Lower lobe of right lung (tissue), 2 donors: Measurements from ENCODE around the gene WNT11. TPM values are rescaled to one million over a fixed set of nuclear protein-coding genes. Genes with fewer than 3 reads are reported as not detected.

ENCODE experiments used
- ATAC-seq, 2 donors: fragments of 200-7000 bp; cut with Tn5 transposase; one replicate each; pipeline ENCODE4 v1.9.1; 2020 to 2022; ENCODE audit warnings: mild to moderate bottlenecking in 2 of 2, moderate library complexity in 2 of 2
- DNase-seq: peaks from one replicate; pipeline ENCODE4 v3.0.0-alpha.2; 2020
- H3K27ac ChIP-seq: fragments of 200-600 bp; one replicate; pipeline ENCODE4 v1.8.0; 2022
- H3K27me3 ChIP-seq: fragments of 200-600 bp; one replicate; pipeline ENCODE4 v1.8.0; 2022; ENCODE audit warnings: low read depth
- H3K36me3 ChIP-seq: fragments of 200-600 bp; one replicate; pipeline ENCODE4 v1.8.0; 2022; ENCODE audit warnings: mild to moderate bottlenecking
- H3K4me1 ChIP-seq: fragments of 200-600 bp; one replicate; pipeline ENCODE4 v1.8.0; 2022
- H3K4me3 ChIP-seq: fragments of 200-600 bp; one replicate; pipeline ENCODE4 v1.8.0; 2022; ENCODE audit warnings: mild to moderate bottlenecking
- H3K9me3 ChIP-seq: fragments of 200-600 bp; one replicate; pipeline ENCODE4 v1.8.0; 2022
- intact Hi-C: fragments of 100-400 bp; cut with DNase I; formaldehyde crosslinking; loops from one replicate; pipeline ENCODE4 v1.11.0; 2022
- total RNA-seq: library from RNA; stranded (reverse); fragmentation: NEBNext Ultra II Directional; extraction: Animal tissue kit (Norgen Biotek cat#: 25700); gene quantifications from one replicate; pipeline ENCODE4 v1.2.1, GENCODE V29; 2021
- TF ChIP-seq, protein P1 (sequence below): fragments of 200-600 bp; IDR thresholded peaks from one replicate; pipeline ENCODE4 v1.8.0; 2022; ENCODE audit warnings: antibody characterized with exemption, mild to moderate bottlenecking
- donor health status: DM: no; HTN: yes; CAD: no; lungs with severe emphysema.

The WNT11 gene
- total RNA-seq, 1 donor from 2014 or later = 9.2 TPM

GRCh38 chr11:76241243-76242000 lies 35.1 kb upstream of the WNT11 start:
- ATAC-seq = no peak
- intact Hi-C loops = no loop called here
- Histone ChIP-seq H3K4me1 (peaks cover 7% of the 10 kb centered on the region), H3K9me3 (no peaks in the 10 kb centered on the region), H3K36me3 (no peaks in the 10 kb centered on the region), H3K27me3 (no peaks in the 10 kb centered on the region), H3K4me3 (no peak overlapping the region), H3K27ac (no peak overlapping the region)
- TF ChIP-seq, protein P1, sequence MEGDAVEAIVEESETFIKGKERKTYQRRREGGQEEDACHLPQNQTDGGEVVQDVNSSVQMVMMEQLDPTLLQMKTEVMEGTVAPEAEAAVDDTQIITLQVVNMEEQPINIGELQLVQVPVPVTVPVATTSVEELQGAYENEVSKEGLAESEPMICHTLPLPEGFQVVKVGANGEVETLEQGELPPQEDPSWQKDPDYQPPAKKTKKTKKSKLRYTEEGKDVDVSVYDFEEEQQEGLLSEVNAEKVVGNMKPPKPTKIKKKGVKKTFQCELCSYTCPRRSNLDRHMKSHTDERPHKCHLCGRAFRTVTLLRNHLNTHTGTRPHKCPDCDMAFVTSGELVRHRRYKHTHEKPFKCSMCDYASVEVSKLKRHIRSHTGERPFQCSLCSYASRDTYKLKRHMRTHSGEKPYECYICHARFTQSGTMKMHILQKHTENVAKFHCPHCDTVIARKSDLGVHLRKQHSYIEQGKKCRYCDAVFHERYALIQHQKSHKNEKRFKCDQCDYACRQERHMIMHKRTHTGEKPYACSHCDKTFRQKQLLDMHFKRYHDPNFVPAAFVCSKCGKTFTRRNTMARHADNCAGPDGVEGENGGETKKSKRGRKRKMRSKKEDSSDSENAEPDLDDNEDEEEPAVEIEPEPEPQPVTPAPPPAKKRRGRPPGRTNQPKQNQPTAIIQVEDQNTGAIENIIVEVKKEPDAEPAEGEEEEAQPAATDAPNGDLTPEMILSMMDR = no peak
- peak; percentile 37 for DNase-seq

DNA sequence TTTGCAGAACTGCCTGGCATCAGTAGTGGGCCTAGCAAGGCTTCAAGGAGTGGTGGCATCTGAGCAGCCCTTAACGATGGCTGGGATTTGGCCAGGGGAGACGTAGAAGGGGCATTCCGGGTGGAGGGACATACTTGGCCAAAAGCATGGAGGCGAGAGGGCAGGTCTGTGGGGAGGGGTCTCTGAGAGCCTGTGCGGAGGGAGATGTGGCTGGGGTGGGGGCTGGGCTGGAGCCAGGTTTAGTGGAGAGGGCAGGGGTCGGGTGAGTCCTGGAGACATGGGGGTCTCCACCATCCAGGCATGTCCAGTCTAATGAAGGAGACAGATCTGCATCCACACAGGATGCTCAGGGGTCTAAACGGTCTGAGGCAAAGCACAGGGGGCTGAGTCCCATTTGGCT lies 34.4 kb upstream of the WNT11 start:
- ATAC-seq = no peak
- Histone ChIP-seq H3K4me3 (no peak overlapping the region), H3K27ac (no peak overlapping the region), H3K4me1 (peaks cover 11% of the 10 kb centered on the region), H3K36me3 (no peaks in the 10 kb centered on the region), H3K27me3 (no peaks in the 10 kb centered on the region), H3K9me3 (no peaks in the 10 kb centered on the region)
- TF ChIP-seq, protein P1 = no peak
- intact Hi-C loops = no loop called here
- peak; percentile 34 for DNase-seq

DNA sequence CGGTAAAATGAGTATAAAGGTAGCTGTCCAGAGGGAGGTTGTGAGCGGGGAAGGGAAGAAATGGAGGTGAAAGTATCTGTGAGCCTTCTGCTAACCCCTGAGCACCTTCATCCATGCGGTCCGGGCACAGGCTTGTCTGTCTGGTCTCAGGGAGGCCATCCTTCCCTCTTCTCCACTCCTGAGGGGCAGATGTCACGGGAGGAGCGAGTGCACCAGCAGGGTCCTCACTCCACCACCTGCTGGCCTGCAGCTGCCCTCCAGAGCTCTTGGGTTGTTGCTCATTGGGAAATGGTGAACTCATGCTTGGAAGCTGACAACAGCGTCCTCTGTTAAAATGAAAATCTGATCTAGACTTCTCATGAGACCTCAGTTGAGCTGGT lies 33.8 kb upstream of the WNT11 start:
- Histone ChIP-seq H3K4me3 (no peak overlapping the region), H3K4me1 (peaks cover 11% of the 10 kb centered on the region), H3K9me3 (no peaks in the 10 kb centered on the region), H3K36me3 (no peaks in the 10 kb centered on the region), H3K27ac (no peak overlapping the region), H3K27me3 (no peaks in the 10 kb centered on the region)
- ATAC-seq (no peak), DNase-seq (peak; percentile 27)
- TF ChIP-seq, protein P1 = no peak
- intact Hi-C loops = no loop called here

- TF ChIP-seq, protein P1 = no peak
- peaks cover 12% of the 10 kb centered on the region for H3K4me1 ChIP-seq
- no peaks in the 10 kb centered on the region for H3K27me3 ChIP-seq
- H3K9me3 ChIP-seq = no peaks in the 10 kb centered on the region
- DNase-seq (peak; percentile 38), ATAC-seq (no peak)
- no peak overlapping the region for H3K4me3 ChIP-seq
- no peaks in the 10 kb centered on the region for H3K36me3 ChIP-seq
- intact Hi-C loops = no loop called here
- no peak overlapping the region for H3K27ac ChIP-seq
These were observed 33.3 kb upstream of the WNT11 start for GRCh38 chr11:76239483-76240160.

DNA sequence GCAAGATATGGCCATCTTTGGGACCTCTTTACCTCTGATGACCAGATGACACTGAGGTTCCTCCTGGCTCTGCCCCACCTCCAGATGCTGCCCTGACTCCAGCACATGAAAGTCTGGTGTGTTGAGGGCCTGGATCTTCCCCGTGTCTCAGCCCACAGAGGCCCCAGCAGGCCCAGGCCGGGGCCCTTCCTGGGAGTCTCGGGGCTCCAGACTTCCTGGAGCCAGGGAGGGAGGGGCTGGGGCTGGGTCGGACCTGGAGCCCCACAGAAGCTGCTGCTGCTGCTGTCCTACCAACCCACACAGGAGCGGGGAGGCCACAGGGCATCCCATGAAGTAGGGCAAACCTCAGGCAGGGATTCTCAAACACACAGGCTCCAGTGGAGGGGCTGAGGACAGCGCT lies 32.2 kb upstream of the WNT11 start:
- no peaks in the 10 kb centered on the region for H3K36me3 ChIP-seq
- H3K4me1 ChIP-seq = peaks cover 23% of the 10 kb centered on the region
- H3K9me3 ChIP-seq = no peaks in the 10 kb centered on the region
- intact Hi-C loops = no loop called here
- H3K27me3 ChIP-seq = no peaks in the 10 kb centered on the region
- DNase-seq = no peak
- H3K27ac ChIP-seq = no peak overlapping the region
- TF ChIP-seq, protein P1 = no peak
- no peak for ATAC-seq
- no peak overlapping the region for H3K4me3 ChIP-seq
